ENCODE measurements around the gene BAHD1. TPM values are rescaled to one million over a fixed set of nuclear protein-coding genes. Genes with fewer than 3 reads are reported as not detected.
"Not testable (repeated sequence)": the region's sequence is repeated elsewhere in the genome, so short reads cannot be mapped to it uniquely, and the experiment has no call there.

BAHD1 gene
- total RNA-seq, 1 experiment from 2014 or later: 37.2 TPM

DNA sequence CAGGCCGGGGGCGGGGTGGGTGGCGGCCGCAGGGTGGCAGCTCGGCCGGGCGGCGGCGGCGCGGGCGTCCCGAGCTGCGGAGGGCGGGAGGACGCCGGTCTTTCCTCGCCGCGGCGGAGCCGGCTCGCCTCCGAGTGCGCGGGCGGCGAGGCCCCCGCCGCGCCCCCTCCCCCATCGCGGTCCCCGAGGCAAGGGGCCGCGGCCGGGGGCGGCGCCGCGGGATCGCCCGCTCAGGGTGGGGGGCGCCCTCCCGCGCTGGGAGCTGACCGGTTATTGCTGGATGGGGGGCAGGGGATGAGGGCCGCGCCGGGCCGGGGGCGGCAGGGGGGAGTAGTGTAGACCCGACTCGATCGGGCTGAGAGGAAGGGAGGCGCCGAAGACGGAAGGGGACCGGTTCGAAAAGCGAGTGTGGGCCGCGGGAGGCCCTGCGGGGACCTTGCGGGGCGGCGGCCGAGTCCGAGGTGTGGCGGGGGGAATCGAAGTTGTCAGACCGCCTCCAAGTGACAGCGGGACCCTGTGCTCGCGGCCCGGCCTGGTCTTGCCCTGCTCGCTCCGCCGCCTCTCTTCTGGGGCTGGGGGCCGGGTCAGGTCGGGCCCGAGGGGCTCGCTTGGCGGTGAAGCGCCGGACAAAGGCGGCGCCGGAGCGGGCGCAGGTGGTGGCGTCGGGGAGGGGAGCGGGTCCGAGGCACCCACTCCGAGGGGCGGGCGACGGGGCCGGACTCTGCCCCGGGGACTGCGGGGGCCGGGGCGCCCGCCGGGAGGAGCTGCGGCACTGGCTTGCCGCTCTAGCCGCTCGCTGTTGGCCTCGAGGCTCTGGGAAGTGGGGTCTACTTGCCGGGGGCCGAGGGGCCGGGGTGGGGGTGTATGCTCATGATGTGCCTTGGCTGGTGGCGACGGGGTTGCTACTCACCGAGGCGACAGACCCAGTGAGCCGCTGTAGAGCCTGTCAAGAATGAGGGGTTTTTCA, 1.1 kb downstream of the BAHD1 start:
- in situ Hi-C loops (cut with HindIII; ENCODE audit: low sequenced_read_pairs): no loop called here
- DNase-seq (ENCODE audit: low spot score): peak; percentile 38

DNA sequence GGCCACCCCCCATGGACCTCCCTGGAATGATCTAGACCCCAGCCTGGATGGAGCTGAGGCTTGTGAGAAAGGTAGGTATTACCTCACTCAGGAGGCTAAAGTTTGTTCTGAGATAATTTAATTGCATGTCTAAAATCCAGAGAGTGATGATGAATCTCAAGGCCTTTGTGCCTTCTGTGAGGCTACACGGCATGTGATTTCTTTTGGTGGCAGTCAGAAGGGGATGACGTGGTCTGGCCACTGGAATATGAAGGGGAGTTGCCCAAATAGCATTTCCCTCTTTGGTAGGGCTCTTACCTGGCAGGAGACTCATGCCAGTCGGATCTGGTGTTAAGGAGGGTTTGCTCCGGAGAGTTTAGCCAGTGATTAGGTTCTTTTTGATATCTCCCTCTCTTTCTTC, 2.5 kb downstream of the BAHD1 start:
- in situ Hi-C loops (cut with HindIII; ENCODE audit: low sequenced_read_pairs): no loop called here
- DNase-seq (ENCODE audit: low spot score): no peak

DNA sequence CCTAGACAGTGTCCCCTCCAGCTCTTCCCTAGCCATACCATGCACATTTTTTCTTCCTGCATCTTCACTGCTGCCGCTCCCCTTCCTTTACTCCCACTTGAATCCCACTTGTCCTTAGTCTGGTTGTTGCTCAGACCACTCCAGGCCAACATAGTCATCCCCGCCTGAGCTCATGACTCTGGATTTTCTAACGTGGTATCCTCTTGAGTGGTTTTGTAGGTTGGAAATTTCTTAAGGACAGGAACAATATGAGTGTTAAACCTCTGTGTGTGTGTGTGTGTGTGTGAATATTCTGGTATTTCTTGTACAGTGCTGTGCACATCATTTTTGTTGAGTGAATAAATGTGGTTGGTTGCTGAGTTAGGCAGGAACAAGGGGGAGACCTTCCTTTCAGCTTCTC, 3.1 kb downstream of the BAHD1 start:
- DNase-seq (ENCODE audit: low spot score): no peak
- in situ Hi-C loops (cut with HindIII; ENCODE audit: low sequenced_read_pairs): no loop called here

DNA sequence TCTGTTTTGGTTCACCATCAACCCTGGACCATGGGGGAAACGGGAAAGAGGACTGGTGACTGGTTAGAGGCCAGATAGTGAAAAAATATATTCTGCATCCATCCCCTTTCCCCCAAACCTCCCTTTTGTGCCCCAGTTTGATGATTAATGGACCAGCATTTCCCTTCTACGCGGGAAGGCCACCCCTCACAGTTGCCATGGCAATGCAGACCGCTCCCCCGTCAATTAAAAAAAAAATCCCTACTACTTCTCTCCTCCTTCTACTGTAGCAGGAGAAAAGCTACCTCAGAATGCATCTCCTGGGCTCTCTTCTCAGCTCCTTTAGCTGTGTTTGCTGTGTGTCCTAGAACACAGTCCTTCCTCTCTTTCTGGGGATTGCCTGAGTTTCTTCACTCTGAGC, 4.0 kb downstream of the BAHD1 start:
- no peak for DNase-seq (ENCODE audit: low spot score)
- in situ Hi-C loops (cut with HindIII; ENCODE audit: low sequenced_read_pairs): no loop called here

DNA sequence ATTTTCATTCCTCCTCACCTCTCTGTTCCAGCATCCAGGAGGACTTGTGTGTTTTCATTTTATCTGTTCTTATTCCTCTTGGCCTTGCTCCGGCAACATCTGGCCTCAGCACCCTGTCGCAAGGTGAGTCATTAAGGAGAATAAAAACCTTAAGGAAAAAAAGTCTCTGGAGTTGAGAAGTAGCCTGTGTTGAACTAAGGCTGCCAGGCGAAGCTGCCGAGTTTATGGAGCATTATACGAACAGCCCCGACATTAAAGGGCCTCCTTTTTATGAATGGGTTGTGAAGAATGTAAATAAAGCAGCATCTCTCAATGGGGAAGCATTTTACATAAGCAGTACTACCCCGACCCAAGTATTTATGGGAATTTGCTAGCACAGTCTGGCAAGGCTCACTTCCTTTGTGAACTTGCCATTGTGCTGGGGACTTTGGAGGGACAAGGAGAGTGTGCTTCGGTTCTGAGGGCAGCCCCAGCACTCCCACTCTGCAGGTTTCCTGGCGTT, 4.7 kb downstream of the BAHD1 start:
- no peak for DNase-seq (ENCODE audit: low spot score)
- in situ Hi-C loops (cut with HindIII; ENCODE audit: low sequenced_read_pairs): no loop called here

DNA sequence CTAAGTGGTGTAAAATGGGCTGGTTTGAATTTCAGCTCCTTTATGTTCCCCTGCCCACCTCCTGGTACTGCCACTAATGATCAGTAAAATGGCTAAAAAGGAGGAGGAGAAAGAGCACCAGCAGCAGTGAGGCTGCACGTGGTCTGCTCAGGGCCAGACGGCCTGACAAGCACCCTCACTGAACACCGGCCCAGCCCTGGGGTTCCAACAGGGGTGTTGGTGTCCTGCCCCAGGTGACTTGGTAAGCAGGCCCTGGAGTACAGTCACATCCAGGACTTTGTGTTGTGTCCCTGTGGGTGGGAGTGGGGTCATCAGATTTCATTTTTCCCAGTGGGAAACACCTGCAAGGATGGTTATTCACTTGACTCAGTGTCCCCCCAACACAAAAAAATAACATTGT, 5.4 kb downstream of the BAHD1 start:
- in situ Hi-C loops (cut with HindIII; ENCODE audit: low sequenced_read_pairs): no loop called here
- DNase-seq (ENCODE audit: low spot score): no peak

DNA sequence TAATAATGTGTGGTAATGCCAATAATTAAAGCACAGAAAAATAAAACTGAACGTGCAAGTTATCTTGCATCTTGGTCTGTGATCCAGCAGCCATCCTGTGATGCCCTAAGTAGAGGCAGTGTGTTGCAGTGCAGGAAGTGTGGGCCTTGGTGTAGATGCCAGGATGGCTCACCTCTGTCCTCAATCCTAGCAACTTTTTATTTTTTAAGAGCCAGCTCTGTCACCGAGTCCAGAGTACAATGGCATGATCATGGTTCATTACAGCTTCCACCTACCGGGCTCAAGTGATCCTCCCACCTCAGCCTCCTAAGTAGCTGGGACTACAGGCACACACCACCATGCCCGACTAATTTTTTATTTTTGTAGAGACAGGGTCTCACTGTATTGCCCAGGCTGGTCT, 7.6 kb downstream of the BAHD1 start:
- in situ Hi-C loops (cut with HindIII; ENCODE audit: low sequenced_read_pairs): no loop called here

DNA sequence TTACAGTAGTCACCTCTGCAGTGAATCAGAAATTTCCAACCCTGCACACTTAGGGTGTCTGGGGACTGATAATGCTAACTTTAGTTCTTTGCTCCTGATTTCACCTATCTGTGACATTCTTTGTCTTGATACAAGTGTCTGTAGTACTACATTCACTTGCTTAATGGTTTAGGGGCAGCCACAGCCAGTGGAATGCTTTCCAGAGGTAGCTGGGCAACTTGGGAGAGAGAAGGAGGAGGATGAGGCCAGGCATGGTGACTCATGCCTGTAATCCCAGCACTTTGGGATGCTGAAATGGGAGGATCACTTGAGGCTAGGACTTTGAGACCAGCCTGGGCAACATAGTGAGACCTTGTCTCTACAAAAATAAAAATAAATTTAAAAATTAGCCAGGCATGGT, 8.5 kb downstream of the BAHD1 start:
- DNase-seq (ENCODE audit: low spot score): no peak
- in situ Hi-C loops (cut with HindIII; ENCODE audit: low sequenced_read_pairs): no loop called here

More for the DNA sequence above, 7.6 kb downstream of the BAHD1 start:
- no peak for DNase-seq (ENCODE audit: low spot score)

DNA sequence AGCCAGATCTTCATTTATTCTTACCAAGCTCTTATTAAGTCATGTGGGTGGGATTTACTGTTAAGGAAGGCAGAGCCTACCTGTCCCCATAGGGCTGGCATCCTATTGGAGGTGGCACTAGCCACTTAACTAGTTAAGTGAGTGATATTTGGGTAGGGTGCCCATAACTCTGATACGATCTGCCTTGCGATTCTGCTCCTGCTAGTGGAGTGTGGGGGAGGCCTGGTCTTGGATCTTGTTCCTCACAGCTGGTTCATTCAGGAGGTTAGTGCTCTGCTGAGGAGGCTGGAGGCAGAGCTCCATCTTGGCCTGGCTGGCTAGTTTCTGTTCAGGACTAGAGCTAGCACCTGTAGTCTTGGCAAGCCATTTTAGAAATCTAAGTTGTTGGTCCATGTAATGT, 9.3 kb downstream of the BAHD1 start:
- DNase-seq (ENCODE audit: low spot score): no peak
- in situ Hi-C loops (cut with HindIII; ENCODE audit: low sequenced_read_pairs): no loop called here

DNA sequence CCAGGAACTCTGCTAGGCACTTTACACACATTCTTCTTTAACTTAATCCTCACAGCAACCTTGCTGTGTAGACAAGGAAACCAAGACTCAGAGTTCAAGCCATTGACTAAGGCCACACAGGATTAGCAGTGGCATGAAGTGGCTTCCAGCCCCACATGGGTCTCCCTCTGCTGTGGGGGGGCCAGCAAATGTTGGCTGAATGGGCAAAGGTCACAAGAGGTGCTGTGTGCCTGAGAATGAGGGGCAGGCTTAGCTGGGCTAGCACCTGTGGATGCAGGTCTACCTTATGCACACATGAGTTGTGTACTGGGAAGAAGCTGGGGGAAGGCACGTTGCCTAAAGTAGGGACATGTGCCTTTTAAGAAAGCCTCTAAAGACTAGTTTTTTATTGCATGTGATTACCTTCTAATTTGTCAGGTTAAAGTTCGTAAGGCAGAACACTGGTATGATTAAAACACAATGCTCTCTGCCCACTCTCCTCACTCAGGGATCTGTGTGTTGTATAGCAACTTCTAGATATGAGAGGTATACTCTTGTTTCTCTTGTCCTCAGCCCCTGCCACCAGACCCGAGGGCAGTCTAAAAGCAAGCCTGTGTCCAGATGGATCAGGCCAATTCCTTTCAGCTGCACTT, 10.9 kb downstream of the BAHD1 start:
- no peak for DNase-seq (ENCODE audit: low spot score)
- in situ Hi-C loops (cut with HindIII; ENCODE audit: low sequenced_read_pairs): no loop called here

DNA sequence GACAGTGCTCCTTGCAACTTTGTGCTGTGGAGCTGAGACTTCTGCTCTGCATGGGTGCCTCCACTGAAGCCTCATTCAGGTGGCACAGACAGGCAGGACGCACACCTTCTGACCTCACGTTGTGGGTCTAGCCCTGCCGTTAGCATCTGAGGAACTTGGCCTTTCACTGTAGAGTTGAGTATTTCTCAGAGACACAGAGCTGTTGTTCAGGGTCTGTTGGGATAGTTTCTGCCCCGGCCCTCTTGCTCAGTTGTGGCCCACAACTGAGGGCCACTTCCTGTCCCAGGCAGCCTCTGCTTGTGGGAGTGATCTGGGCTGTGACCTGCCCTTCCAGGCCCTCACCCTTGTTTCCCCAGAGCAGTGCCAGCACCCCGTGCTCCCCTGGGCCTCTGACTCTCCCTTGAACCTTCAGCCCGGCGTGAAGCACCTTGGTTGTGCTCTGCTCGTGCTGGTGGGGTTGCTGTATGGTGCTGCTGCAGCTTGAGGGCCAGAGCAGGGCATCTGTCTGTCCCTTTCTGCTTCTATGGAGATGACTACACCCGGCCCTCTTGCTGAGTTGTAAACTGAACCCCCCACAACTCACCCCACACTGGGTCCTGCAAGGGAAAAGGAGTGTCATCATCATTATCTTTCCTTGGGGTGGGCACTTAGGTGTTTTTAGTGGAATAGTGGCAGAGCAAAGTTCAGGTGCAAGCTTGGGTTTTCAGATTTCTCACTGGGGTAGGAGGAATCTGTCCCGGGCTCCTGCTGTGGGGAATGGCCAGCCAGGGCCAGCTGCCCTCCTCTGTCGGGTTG, 11.7 kb downstream of the BAHD1 start:
- in situ Hi-C loops (cut with HindIII; ENCODE audit: low sequenced_read_pairs): no loop called here
- no peak for DNase-seq (ENCODE audit: low spot score)

DNA sequence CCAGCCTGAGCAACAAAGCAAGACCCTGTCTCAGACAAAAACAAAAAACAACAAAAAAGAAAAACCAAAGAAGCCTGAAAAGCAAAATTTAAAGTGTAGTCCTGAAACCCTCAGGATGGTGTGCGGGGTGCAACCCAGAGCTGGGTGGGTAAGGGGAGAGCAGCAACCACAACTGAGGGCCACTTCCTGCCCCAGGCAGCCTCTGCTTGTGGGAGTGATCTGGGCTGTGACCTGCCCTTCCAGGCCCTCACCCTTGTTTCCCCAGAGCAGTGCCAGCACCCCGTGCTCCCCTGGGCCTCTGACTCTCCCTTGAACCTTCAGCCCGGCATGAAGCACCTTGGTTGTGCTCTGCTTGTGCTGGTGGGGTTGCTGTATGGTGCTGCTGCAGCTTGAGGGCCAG, 13.2 kb downstream of the BAHD1 start:
- in situ Hi-C loops (cut with HindIII; ENCODE audit: low sequenced_read_pairs); DNase-seq (ENCODE audit: low spot score): not testable (repeated sequence)

DNA sequence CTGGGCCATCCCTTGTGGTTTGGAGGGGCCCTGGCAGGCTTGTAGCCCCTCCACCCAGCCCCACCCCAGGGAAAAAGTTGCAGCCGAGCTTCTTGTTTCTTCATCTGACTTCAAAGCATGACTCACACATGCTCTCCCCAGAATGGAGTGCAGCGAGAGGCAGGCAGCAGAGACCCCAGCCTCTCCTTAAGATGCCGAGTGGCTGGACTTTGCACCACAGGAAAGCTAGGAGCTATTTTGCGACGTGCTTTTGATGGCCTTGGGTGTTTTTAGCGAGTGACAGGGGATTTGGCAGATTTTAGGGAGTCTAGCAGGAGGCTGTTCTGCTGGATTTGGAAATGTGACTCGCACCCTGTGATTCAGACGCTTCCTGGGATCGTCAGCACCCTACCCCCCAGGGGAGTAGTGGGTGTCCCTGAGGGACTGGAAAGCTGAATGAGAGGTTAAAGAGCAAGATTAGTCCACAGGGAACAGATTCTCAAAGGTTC, 14.2 kb downstream of the BAHD1 start:
- in situ Hi-C loops (cut with HindIII; ENCODE audit: low sequenced_read_pairs): no loop called here
- no peak for DNase-seq (ENCODE audit: low spot score)

DNA sequence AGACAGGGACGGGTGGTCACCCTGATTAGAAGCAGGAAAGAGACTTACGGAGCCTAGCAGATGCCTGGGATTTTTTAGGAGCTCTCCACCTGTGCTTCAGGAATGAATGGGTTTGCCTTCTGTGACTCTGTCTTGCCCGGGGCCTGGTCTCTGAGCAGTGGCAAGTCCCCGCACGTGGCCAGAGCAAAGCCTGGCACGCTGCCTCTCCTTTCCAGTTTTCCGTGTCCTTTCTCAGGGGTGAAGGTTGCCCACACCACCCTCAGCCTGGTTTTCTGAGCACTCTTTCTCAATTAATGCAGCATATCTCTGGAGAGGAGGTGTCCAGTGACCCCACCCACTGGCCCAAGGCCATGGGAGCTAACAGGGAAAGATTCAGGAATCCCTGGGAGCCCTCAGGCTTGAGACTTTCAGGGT, 15.6 kb downstream of the BAHD1 start:
- in situ Hi-C loops (cut with HindIII; ENCODE audit: low sequenced_read_pairs): no loop called here
- DNase-seq (ENCODE audit: low spot score): peak; percentile 51

DNA sequence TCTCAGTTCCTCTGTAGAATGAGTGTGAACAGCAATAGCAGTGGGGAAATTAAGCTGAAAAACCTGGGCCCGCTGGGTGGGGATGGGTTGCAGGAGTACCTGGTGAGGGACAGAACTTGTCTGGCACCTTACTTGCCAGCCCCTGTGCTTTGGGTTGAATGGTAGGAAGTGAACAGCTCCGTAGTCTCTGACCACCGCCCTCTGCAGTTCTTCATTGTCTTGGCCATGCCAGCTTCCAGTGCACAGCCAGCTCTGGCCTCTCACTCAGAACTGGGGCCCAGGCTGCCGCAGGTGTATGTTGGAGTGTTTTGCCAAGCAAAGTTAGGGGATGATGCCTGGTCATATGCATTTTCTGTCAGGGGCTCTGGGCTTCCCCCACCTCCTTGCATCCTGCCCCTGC, 16.0 kb downstream of the BAHD1 start:
- DNase-seq (ENCODE audit: low spot score): no peak
- in situ Hi-C loops (cut with HindIII; ENCODE audit: low sequenced_read_pairs): no loop called here

DNA sequence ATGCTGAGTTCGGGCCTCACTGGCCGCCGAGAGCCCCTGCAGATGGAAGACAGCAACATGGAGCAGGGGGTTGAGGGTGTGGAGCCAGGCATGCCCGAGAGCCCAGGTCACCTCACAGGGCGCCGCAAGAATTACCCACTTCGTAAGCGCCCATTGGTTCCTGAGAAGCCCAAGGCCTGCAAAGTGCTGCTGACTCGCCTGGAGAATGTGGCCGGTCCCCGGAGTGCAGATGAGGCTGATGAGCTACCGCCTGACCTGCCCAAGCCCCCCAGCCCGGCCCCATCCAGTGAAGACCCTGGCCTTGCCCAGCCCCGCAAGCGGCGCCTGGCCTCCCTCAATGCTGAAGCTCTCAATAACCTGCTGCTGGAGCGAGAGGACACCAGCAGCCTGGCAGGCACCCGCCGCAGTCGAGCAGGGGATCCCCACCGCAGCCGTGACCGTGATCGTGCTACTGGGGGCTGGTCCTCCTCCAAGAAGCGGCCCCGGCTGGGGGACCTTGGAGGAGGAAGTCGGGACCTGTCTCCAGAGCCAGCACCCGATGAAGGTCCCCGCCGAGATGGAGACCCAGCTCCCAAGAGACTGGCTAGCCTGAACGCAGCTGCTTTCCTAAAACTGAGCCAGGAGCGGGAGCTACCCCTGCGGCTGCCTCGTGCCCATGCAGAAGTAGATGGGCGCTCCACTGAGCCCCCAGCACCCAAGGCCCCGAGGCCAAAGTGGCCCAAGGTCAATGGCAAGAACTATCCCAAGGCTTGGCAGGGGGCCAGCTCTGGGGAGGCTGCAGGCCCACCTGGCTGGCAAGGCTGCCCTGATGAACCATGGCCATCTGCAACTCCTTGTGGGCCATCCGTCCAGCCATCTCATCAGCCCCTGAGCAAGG, 18.0 kb downstream of the BAHD1 start:
- in situ Hi-C loops (cut with HindIII; ENCODE audit: low sequenced_read_pairs): no loop called here
- no peak for DNase-seq (ENCODE audit: low spot score)

DNA sequence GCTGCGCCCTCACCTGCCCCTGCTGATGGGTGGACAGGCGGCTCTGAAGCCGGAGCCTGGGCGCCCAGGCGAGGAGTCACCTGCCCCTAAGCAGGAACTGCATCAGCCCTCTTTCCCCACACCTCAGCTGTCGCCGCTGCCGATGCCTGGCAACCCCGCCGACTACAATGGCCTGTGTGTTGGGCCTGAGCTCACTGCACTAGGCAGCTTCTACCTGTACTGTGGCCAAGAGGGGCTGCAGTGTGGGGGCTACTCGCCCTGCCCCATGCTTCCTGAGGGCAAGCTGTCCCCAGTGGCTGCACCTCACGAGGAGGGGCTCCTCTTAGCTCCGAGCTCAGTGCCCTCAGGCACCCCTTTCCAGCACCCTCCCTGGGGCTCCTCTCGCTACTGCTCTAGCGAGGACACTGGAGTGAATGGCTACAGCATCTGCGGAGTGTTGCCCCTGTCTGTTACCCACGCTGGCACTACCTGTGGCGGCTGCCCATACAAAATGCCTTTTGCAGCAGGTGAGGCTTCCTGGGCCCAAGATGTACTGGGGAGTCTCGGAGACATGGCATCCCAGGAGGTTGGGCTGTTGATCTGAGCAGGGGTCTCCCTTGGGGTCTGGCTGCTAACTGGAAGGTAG, 18.8 kb downstream of the BAHD1 start:
- no peak for DNase-seq (ENCODE audit: low spot score)
- in situ Hi-C loops (cut with HindIII; ENCODE audit: low sequenced_read_pairs): no loop called here

DNA sequence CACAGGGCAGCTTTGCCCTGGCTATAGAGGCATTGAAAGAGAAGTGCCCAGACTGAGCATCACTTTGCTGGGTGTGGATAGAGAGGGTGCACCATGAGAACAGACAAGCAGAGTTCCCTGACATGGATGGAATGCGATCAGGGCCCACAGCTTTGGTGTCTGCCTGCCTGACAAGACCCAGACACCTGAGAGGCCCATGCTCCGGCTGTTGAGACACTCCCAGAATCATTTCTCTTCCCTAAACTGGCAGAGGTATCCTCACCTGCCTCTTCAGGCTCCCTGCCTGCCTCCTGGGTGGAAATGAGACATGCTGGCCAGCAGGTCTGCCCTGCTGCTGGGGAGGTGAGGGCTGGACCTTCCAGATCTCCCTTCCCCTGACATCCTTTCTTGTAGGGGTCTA, 19.7 kb downstream of the BAHD1 start:
- DNase-seq (ENCODE audit: low spot score): no peak
- in situ Hi-C loops (cut with HindIII; ENCODE audit: low sequenced_read_pairs): no loop called here
